Spleen (tissue), 11 donors: Measurements from ENCODE around the gene ANKRD6. TPM values are rescaled to one million over a fixed set of nuclear protein-coding genes. Genes with fewer than 3 reads are reported as not detected.

Source experiments
- DNase-seq: peaks from one replicate; pipeline ENCODE4 v3.0.0-alpha.2; 2020
- H3K27ac ChIP-seq, 8 donors: fragments of 200-600 bp; sonication (generic) in 7 of 8; 1 replicate in 4 of 8; 2 replicates in 4 of 8; pipeline versions ENCODE4 v1.5.0 to v1.8.0; 2016 to 2021; ENCODE audit warnings: inconsistent platforms in 4 of 8, mild to moderate bottlenecking in 4 of 8, moderate library complexity in 1 of 8
- H3K27me3 ChIP-seq, 7 donors: fragments of 200-600 bp; sonication (generic) in 6 of 7; replicated peaks in 1 of 7; 1 replicate in 4 of 7; 2 replicates in 3 of 7; pipeline versions ENCODE4 v1.5.0 to v1.8.0; 2016 to 2021; ENCODE audit warnings: inconsistent platforms in 3 of 7, mild to moderate bottlenecking in 1 of 7
- H3K36me3 ChIP-seq, 6 donors: fragments of 200-600 bp; sonication (generic) in 5 of 6; 1 replicate in 4 of 6; 2 replicates in 2 of 6; pipeline versions ENCODE4 v1.5.0 to v1.8.0; 2016 to 2021; ENCODE audit warnings: inconsistent platforms in 2 of 6
- H3K4me1 ChIP-seq, 6 donors: fragments of 200-600 bp; sonication (generic) in 5 of 6; 1 replicate in 3 of 6; 2 replicates in 3 of 6; pipeline versions ENCODE4 v1.5.0 to v1.8.0; 2016 to 2021; ENCODE audit warnings: inconsistent platforms in 3 of 6
- H3K4me3 ChIP-seq, 8 donors: fragments of 200-600 bp; sonication (generic) in 7 of 8; 1 replicate in 4 of 8; 2 replicates in 4 of 8; pipeline versions ENCODE4 v1.5.0 to v1.8.0; 2016 to 2021; ENCODE audit warnings: inconsistent platforms in 4 of 8, mild to moderate bottlenecking in 4 of 8, moderate library complexity in 2 of 8
- H3K9me3 ChIP-seq, 8 donors: fragments of 200-600 bp; sonication (generic) in 7 of 8; 1 replicate in 4 of 8; 2 replicates in 4 of 8; pipeline versions ENCODE4 v1.5.0 to v1.8.0; 2016 to 2021; ENCODE audit warnings: inconsistent platforms in 4 of 8
- CTCF ChIP-seq, 11 experiments: fragments of 200-600 bp in 7 of 11; fragments of 450-650 bp in 4 of 11; sonication (generic) in 4 of 11; IDR thresholded peaks in 8 of 11; conservative IDR thresholded peaks in 3 of 11; 1 replicate in 7 of 11; 2 replicates in 4 of 11; pipeline versions ENCODE4 v1.4.0 to v1.8.0; 2016 to 2021; ENCODE audit warnings: antibody characterized with exemption in 11 of 11, inconsistent platforms in 4 of 11, mild to moderate bottlenecking in 1 of 11
- POLR2A ChIP-seq, 3 donors: fragments of 450-650 bp; IDR thresholded peaks; one replicate each; pipeline ENCODE4 v1.5.1; 2017; ENCODE audit warnings: antibody characterized with exemption in 3 of 3, mild to moderate bottlenecking in 1 of 3
- POLR2AphosphoS5 ChIP-seq, 3 donors: sonication (generic); formaldehyde crosslinking; IDR thresholded peaks; one replicate each; pipeline ENCODE4 v1.5.1; 2017; ENCODE audit warnings: antibody characterized with exemption in 3 of 3
- WGBS, 5 donors: extraction: QIAGEN DNeasy Blood & Tissue Kit in 3 of 5; methylation state at CpG; one replicate each; pipeline versions ENCODE4 v1.1.5 to v1.1.7; 2013 to 2018; 5-methylcytosine and 5-hydroxymethylcytosine counted together
- intact Hi-C: fragments of 100-400 bp; cut with DNase I; formaldehyde crosslinking; loops from one replicate; pipeline ENCODE4 v1.15.0; 2023; ENCODE audit warnings: low total_unique reads
- polyA plus RNA-seq, 3 donors: library from polyadenylated mRNA; stranded (reverse); fragments of 200-250 nt; gene quantifications; one replicate each; pipeline ENCODE4 v1.2.1, GENCODE V29; 2013
- total RNA-seq, 7 donors: library from RNA; depleted of rRNA in 3 of 7; stranded (reverse); fragments of >200 nt in 3 of 7; fragmentation: NEBNext Ultra II Directional in 4 of 7; extraction: Animal tissue kit (Norgen Biotek cat#: 25700) in 4 of 7; gene quantifications; one replicate each; pipeline versions ENCODE4 v1.1.0 to v1.2.1, GENCODE V29; 2016 to 2021
- donor health status: healthy with polysubstance abuse.
- donor health status: DM: no; HTN: no; CAD: no; lungs with moderate emphysema.
- donor health status: DM: no; HTN: no; CAD: no.
- donor health status: Bipolar disorder and iron deficiency.
- donor health status: healthy.
- donor health status: DM: no; HTN: no; CAD: no.
- donor health status: DM: yes; HTN: yes; CAD: no.

Gene ANKRD6
- total and polyA plus RNA-seq, 10 donors, result 2.2 to 18.4 (median 7.7) TPM

GRCh38 chr6:89554106-89554505 lies 121.2 kb downstream of the ANKRD6 start:
- Histone ChIP-seq H3K27me3 (no peaks in the 10 kb centered on the region), H3K36me3 (no peaks in the 10 kb centered on the region), H3K4me1 (no peaks in the 10 kb centered on the region), H3K4me3 (no peak overlapping the region), H3K9me3 (peaks cover 0 to 15% (median 9%) of the 10 kb centered on the region in 8 donors), H3K27ac (no peak overlapping the region)
- TF ChIP-seq CTCF (IDR thresholded peaks at IDR 0.05 in 8 of 11, conservative IDR thresholded peaks at IDR 0.05 in 3 of 11), result no peak
- TF ChIP-seq POLR2A (IDR thresholded peaks at IDR 0.05), result no peak
- no peak for TF ChIP-seq POLR2AphosphoS5 (IDR thresholded peaks at IDR 0.05)
- DNase-seq, result no peak
- intact Hi-C loops, result no loop called here
- 87 to 96% (median 95%) methylated on average over 5 of the region's 5 CpGs for WGBS, 5 donors

GRCh38 chr6:89555031-89555430 lies 122.1 kb downstream of the ANKRD6 start:
- 72 to 83% (median 74%) methylated on average over 3 to 4 of the region's 4 CpGs for WGBS, 5 donors
- H3K4me1 ChIP-seq, result no peaks in the 10 kb centered on the region

GRCh38 chr6:89555806-89556205 lies 122.9 kb downstream of the ANKRD6 start:
- DNase-seq, result no peak
- H3K4me1 ChIP-seq, result no peaks in the 10 kb centered on the region
- 62 to 79% (median 66%) methylated on average over 3 of the region's 3 CpGs for WGBS, 5 donors
- intact Hi-C loops, result no loop called here
- peaks cover 0 to 15% (median 9%) of the 10 kb centered on the region in 8 donors for H3K9me3 ChIP-seq
- TF ChIP-seq POLR2A (IDR thresholded peaks at IDR 0.05) (no peak), CTCF (IDR thresholded peaks at IDR 0.05 in 8 of 11, conservative IDR thresholded peaks at IDR 0.05 in 3 of 11) (no peak), POLR2AphosphoS5 (IDR thresholded peaks at IDR 0.05) (no peak)
- H3K4me3 ChIP-seq, result no peak overlapping the region
- no peaks in the 10 kb centered on the region for H3K27me3 ChIP-seq
- no peak overlapping the region for H3K27ac ChIP-seq
- H3K36me3 ChIP-seq, result no peaks in the 10 kb centered on the region

More at GRCh38 chr6:89555031-89555430, 122.1 kb downstream of the ANKRD6 start:
- intact Hi-C loops, result no loop called here
- Histone ChIP-seq H3K27ac (no peak overlapping the region), H3K36me3 (no peaks in the 10 kb centered on the region), H3K4me3 (no peak overlapping the region), H3K27me3 (no peaks in the 10 kb centered on the region), H3K9me3 (peaks cover 0 to 15% (median 9%) of the 10 kb centered on the region in 8 donors)
- no peak for TF ChIP-seq POLR2AphosphoS5 (IDR thresholded peaks at IDR 0.05)
- no peak for TF ChIP-seq POLR2A (IDR thresholded peaks at IDR 0.05)
- TF ChIP-seq CTCF (IDR thresholded peaks at IDR 0.05 in 8 of 11, conservative IDR thresholded peaks at IDR 0.05 in 3 of 11), result no peak
- no peak for DNase-seq

- DNase-seq, result no peak
- H3K36me3 ChIP-seq, result no peaks in the 10 kb centered on the region
- H3K9me3 ChIP-seq, result peaks cover 0 to 15% (median 9%) of the 10 kb centered on the region in 8 donors
- H3K27me3 ChIP-seq, result no peaks in the 10 kb centered on the region
- TF ChIP-seq CTCF (IDR thresholded peaks at IDR 0.05 in 8 of 11, conservative IDR thresholded peaks at IDR 0.05 in 3 of 11) (no peak), POLR2AphosphoS5 (IDR thresholded peaks at IDR 0.05) (no peak), POLR2A (IDR thresholded peaks at IDR 0.05) (no peak)
- intact Hi-C loops, result no loop called here
- no peaks in the 10 kb centered on the region for H3K4me1 ChIP-seq
- no peak overlapping the region for H3K27ac ChIP-seq
- H3K4me3 ChIP-seq, result no peak overlapping the region
- WGBS, 5 donors, result 79 to 93% (median 85%) methylated on average over 1 of the region's 1 CpG
Measured at GRCh38 chr6:89559487-89559886, 126.5 kb downstream of the ANKRD6 start.
